Suppressor macrophage treated with lipopolysaccharide for 4 hours (primary cell): ENCODE measurements around the gene ASAH2B.
"Not testable (repeated sequence)": the region's sequence is repeated elsewhere in the genome, so short reads cannot be mapped to it uniquely, and the experiment has no call there.

Experiments
- DNase-seq: peaks from one replicate; pipeline ENCODE4 v3.0.0-alpha.2; 2020

The ASAH2B gene

DNA sequence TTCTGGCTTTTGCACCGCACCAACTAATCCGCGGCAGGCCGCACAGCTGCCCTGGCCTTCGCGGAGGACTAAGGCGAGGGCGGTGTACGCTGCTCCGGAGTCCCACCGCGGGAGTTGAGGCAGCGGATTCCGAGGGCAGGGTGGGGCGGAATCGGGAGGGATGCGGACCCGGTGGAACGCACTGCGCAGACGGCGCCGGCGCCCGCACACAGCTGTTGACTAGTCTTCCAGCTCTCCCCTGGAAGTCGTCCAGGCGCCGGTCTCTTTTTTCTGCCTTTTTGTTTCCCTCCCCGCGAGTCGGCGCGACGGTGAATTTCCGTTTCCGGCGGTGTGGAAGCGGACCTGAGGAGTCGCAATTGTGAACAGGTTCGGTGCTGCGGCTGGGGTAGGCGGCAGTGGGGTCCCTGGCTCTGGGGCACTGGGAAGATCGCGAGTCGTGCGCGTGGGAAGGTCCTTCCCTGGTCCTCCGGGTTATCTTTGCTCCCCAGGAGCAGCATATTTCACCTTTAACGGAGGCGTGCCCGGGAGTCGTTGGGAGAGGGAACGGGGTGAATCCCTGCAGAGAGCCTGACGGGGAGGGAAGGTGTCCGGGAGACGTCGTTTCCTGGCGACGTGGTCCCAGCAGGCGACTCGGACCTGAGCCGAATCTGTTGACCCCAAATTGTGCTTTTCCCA is at the start of gene ASAH2B:
ASAH2B (plus strand) TSS at position 319 of the 675 bp plus-strand sequence. CDS start 5,195 bp downstream, outside the sequence.
- peak; percentile 44 for DNase-seq

DNA sequence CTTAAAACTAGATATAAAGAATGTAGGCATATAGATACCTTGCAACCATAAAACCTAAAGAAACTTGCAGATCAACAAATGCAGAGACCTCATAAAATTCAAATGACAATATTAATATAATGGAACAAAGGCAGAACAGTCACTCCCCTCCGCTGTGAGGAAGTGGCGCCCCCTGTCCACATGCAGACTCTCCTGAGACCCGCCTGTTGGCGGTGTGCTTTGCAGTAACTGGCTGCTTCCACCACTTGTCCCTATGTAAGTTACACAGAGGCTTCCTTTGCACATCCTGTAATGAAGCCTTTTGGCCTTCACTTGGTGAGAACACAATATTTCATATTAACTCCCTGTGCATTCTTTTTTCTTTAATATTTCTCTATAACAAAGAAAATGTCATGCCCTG is 41.9 kb upstream of the ASAH2B start:
- not testable (repeated sequence) for DNase-seq

- DNase-seq = not testable (repeated sequence)
These were observed 37.8 kb upstream of the ASAH2B start for GRCh38 chr10:50701947-50702346.

DNA sequence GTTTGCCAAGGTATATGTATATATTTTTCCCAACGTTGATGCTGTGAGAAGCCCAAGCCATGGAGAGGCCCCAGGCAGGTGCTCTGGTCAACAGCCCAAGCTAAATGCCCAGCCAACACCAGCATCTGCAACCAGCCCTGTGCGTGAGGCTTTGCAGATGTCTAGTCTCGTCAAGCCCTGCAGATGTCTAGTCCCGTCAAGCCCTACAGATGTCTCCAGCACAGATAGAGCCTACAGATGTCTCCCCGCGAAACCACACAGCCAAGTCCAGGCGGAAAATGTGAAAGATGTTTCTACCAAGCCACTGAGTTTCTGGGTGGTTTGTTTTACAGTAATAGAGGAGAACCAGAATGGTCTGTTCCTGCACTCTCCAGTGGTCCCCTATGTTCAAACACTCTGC is 36.7 kb upstream of the ASAH2B start:
- not testable (repeated sequence) for DNase-seq

DNA sequence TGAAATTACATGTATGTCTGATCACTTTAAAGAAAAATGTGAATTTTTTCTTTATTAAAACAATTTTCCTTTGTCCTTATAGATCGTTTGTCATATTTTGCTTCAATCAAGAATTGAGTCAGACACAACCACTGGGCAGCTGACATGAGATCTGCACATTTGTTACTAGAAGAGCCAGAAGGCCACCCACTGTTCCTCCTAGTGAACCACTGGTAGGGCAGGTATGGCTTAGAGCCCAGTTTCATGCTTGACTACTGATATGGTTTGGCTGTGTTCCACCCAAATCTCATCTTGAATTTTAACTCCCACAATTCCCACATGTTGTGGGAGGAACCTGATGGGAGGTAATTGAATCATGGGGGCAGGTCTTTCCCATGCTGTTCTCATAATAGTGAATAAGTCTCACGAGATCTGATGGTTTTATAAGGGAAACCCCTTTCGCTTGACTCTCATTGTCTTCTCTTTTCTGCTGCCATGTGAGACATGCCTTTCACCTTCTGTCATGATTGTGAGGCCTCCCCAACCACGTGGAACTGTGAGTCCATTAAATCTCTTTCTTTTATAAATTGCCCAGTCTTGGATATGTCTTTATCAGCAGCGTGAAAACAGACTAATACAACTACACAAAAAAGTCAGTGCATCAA is 35.2 kb upstream of the ASAH2B start:
- DNase-seq = not testable (repeated sequence)

DNA sequence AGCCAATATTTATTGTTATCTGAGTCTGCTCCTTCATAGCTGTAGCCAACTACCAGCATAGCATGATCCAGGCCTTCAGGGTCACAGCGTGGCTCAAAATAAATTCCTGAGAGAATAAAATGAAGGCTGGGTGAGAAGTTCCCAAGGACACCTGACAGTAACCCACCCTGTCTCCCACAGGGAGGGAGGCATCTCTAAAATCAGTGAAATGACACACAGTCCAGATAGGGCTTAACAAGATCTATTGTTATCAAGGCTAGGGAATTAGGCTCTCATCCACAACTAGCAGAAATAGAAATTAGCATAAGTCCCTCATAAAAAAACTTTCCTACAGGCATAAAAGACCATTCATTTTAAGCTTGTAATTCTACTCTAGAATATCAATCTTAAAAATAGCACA is 33.7 kb upstream of the ASAH2B start:
- DNase-seq = not testable (repeated sequence)

- not testable (repeated sequence) for DNase-seq
These were observed 29.5 kb upstream of the ASAH2B start for GRCh38 chr10:50710241-50710640.

DNA sequence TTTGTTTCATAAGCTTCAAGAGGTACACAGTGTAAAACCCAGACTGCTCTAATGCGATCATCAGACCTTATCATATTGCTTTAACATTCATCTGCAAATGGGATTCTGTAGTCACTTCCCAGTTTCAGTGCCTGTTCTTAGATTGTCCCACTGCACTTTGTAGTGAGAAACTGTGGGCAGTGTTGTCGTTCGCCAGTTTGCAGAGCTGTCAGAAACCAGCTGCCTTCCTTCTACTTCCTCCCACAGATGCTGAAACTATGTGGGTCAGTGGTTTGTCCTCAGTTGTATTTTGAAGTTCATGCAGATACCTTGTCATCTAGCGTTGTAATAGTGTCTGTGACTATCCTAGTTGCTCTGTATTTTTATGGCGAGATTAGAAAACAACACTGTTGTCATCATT is 15.9 kb upstream of the ASAH2B start:
- peak; percentile 34 for DNase-seq

GRCh38 chr10:50728112-50728511 is 11.6 kb upstream of the ASAH2B start:
- not testable (repeated sequence) for DNase-seq

DNA sequence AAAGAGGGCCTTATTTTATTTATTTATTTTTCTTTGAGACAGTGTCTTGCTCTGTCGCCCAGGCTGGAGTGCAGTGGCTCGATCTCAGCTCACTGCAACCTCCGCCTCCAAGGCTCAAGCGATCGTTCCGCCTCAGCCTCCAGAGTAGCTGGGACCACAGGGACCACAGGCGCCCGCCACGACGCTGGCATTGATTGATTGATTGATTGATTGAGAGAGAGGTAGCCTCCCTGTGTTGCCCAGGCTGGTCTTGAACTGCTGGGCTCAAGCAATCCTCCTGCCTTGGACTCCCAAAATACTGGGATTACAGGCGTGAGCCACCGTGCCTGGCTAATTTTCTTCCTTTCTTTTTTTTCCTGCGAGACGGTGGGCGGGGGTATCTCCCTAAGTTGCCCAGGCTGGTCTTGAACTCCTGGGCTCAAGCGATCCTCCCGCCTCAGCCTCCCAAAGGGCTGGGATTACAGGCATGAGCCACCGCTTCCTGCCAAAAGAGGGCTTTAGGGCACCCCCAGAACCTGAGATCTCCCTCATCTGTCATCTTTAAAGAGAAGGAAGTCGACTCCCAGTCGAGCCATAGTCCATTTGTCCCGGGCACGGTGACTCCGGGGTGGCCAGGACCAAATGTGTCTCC is 634 bp upstream of the ASAH2B start:
- DNase-seq = not testable (repeated sequence)

- DNase-seq = peak; percentile 64
These were observed 535 bp downstream of the ASAH2B start for GRCh38 chr10:50740293-50740648.

DNA sequence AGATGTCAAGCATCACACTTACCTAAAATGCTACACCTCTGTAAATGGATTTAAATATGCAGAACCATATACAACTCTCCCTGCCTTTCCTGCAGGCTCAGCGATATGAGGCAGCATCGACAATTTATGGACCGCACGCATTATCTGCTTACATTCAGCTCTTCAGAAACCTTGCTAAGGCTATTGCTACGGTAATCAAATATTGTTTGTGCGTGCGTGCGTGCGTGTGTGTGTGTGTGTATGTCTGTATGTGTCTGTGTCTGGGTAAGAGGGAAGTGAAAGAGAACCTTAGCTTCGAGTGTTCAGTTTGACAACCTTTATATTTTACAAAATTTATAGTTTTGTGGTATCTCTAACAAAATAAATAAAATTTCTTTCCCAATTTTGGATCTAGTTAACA is 3.1 kb downstream of the ASAH2B start:
- not testable (repeated sequence) for DNase-seq

- not testable (repeated sequence) for DNase-seq
These were observed 27.2 kb downstream of the ASAH2B start for GRCh38 chr10:50766774-50767513.

DNA sequence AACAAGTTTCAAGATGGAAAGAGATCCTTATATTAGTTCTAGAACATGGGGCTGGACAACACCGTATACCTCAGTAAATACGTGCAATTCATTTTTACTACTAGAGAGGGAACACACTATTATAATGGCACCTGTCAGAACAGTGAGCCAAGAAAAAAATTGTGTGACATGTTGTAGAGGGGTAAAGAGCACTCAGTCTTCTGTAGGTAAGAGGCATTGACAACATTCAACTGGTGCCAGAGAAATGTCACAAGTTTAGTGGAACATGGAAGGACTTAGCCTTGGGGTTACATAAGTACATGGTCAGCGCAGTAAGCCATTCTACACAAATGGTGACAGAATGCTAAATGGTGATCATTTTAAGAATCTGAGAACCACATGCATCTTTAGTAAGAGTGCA is 32.3 kb downstream of the ASAH2B start:
- not testable (repeated sequence) for DNase-seq

DNA sequence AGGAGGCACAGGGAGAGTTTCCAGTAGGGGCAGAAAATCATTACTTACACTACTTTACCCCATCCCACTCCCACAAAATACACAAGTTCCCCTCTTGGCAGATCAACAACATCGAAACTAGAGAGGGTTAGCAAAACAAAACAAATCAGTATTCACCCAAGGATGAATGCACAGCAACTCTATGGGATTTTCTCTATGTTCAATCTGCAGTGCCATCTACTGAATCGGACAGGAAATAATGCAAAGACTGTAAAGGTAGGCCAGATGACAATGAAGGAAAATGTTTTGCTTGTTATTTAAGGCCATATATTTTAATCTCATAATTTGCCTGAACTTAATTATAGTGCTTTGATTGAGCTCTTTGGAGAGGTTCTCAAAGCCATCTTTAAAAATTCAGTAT is 35.1 kb downstream of the ASAH2B start:
- DNase-seq = not testable (repeated sequence)

GRCh38 chr10:50780036-50780435 is 40.3 kb downstream of the ASAH2B start:
- peak; percentile 55 for DNase-seq

DNA sequence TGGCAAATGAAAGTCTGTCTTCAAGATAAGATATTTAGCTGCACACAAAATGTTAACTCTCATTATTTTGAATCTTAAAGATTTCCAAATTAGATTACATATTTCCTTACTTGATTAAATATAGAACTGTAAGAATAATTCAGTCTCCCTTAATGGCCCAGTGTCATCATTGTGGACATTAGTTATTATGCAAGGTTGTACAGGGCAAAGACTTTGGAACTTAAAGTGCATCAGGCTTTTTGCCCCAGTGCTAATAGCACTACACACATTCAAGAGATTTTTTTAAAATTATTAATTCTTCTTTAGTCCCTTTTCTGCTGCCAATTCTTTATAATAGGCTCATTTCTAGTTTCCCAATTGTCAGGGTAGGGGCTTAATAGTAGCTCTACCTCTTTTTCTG is 42.3 kb downstream of the ASAH2B start:
- not testable (repeated sequence) for DNase-seq

GRCh38 chr10:50787962-50788361 is 48.2 kb downstream of the ASAH2B start:
- not testable (repeated sequence) for DNase-seq

DNA sequence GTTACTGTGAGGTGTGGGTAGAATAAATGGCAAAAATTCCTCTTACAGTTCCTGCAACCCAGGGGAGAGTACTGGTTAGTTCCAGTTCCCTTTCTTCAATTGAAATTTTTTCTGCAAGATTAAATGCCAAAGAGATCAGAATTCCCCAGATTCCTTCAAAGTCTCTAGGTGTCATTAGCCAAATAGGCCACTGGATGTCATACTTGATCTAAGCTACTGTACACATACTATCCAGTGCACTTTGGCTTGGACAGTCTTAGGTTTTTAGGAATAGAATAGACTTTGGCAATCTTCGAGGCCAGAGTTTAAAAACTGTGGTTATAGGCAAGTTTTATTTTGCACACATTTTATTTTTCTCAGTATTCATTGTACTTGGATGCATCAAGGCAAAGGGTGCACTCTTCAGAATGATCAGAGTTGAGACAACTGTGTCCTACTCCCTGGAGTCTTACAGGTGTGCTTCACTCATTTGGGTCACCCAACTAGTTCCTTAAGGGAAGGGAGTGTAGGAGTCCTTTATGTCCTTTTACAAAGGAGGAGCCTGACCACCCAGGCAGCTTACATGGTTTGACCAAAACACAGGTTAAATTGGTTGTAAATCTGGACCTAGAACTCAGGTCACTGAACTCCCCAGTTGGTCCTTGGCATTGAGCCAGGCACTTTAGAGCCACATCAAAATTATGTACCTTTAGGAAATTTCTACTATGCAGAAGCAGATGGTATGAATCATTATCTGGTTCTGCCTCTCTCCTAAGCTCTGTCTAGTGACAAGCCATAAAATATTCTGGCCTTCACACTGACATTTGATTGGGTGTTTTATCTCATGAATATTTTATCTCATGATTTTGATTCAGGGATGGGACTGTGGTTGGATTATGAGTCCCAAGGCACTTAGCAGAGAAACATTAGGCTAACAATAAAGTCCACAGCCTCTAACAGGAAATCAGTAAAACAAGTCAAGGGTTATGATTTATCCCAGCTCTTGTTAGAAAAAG is 49.5 kb downstream of the ASAH2B start:
- peak; percentile 3 for DNase-seq

GRCh38 chr10:50794490-50794889 is 54.8 kb downstream of the ASAH2B start:
- DNase-seq = no peak

DNA sequence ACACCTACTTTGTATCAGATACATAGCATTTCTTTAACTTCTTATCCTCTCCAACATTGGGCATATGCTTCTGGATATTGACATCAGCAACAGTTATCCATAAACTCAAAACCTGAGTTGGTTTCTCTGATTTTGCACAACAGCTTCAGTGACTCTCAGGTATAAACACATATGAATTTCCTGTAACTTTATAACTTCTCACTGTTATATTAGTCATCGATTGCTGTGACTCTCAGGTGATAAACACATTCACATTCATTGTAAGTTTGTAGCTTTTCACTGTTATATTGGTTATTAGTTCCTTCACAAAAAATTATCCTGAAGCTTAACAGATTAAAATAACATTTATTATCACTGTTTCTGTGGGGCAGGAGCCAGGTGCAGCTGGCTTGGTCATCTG is 57.0 kb downstream of the ASAH2B start:
- DNase-seq = no peak

GRCh38 chr10:50798297-50798696 is 58.6 kb downstream of the ASAH2B start:
- DNase-seq = no peak
